ENCODE data around the gene FMN1. TPM values are rescaled to one million over a fixed set of nuclear protein-coding genes. Genes with fewer than 3 reads are reported as not detected.

Gene FMN1
- total and polyA plus RNA-seq, 10 of the 15 experiments (the other 5 are each of a cell fraction or from before 2014, with no cell fraction given) = 0.05 to 0.16 (median 0.08) TPM; not detected in 4

DNA sequence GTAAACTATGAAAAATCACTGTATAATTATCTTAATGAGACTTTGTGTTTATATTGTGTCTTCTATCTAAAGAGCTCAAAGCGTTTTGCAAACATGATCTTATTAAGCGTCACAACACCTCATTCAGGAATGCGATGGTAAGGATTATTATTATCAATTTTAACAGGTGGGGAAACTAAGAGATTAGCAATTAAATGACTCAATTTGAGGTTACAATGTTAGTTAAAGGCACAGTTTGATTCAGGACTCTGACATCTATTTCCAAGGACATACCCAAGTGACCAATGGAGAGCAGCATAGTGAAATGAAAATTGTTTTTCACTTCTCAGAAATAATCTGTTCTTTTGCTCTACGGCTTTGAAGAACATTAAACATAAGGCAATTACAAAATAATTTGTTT, 74.6 kb downstream of the FMN1 start (continued):
- TF ChIP-seq, protein P1, sequence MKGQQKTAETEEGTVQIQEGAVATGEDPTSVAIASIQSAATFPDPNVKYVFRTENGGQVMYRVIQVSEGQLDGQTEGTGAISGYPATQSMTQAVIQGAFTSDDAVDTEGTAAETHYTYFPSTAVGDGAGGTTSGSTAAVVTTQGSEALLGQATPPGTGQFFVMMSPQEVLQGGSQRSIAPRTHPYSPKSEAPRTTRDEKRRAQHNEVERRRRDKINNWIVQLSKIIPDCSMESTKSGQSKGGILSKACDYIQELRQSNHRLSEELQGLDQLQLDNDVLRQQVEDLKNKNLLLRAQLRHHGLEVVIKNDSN (IDR thresholded peaks at IDR 0.05; ENCODE audit: borderline replicate concordance, extremely low read length, insufficient read depth, low read depth, low read length) = no peak
- TF ChIP-seq HCFC1 (IDR thresholded peaks at IDR 0.05; ENCODE audit: low read length) (no peak), SUZ12 (IDR thresholded peaks at IDR 0.05; ENCODE audit: unreplicated experiment) (no peak)
- TF ChIP-seq, protein P2, sequence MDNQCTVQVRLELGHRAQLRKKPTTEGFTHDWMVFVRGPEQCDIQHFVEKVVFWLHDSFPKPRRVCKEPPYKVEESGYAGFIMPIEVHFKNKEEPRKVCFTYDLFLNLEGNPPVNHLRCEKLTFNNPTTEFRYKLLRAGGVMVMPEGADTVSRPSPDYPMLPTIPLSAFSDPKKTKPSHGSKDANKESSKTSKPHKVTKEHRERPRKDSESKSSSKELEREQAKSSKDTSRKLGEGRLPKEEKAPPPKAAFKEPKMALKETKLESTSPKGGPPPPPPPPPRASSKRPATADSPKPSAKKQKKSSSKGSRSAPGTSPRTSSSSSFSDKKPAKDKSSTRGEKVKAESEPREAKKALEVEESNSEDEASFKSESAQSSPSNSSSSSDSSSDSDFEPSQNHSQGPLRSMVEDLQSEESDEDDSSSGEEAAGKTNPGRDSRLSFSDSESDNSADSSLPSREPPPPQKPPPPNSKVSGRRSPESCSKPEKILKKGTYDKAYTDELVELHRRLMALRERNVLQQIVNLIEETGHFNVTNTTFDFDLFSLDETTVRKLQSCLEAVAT (IDR thresholded peaks at IDR 0.05) = no peak

DNA sequence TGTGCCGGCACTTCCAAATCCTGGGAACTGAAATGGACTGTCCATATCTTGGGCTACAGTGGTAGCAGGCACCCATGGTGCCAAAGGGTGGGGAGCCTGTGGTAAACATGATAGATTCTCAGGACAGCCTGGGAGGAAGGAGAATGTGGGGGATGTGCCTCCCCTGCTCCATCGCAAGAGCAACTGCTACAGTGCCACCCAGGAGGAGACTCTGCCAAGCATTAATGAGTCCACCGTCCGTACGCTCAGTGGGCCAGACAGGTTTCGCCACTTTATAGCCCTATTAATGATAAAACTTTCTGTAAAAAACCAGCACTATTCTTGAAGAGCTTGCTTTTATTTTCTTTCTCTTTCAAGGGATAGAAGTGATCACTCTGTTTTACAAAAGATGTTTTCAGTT, 75.2 kb downstream of the FMN1 start:
- no peak overlapping the region for H3K9ac ChIP-seq (ENCODE audit: control insufficient read depth, insufficient read depth, low read length)
- H3K36me3 ChIP-seq (ENCODE audit: control insufficient read depth in 2 of 2, insufficient read depth in 2 of 2, low read length in 1 of 2) = no peaks in the 10 kb centered on the region
- SMC1A ChIA-PET (ENCODE audit: uncharacterized antibody, unreplicated experiment) = no interaction called here
- no peak overlapping the region for H3K4me2 ChIP-seq (ENCODE audit: control insufficient read depth, insufficient read depth)
- no peak overlapping the region for H3K4me3 ChIP-seq
- intact Hi-C loops (cut with micrococcal nuclease; ENCODE audit: unreplicated experiment) (no loop called here), in situ Hi-C loops (cut with MboI) (no loop called here)
- no peaks in the 10 kb centered on the region for H3K79me2 ChIP-seq (ENCODE audit: control insufficient read depth, insufficient read depth, low read length)
- no peak for ATAC-seq
- H3K9me3 ChIP-seq (replicated peaks; ENCODE audit: control insufficient read depth, insufficient read depth, low read length) = no peaks in the 10 kb centered on the region
- H3K27me3 ChIP-seq (replicated peaks in 1 of 2; ENCODE audit: control insufficient read depth in 2 of 2, insufficient read depth in 2 of 2, low read length in 1 of 2) = no peaks in the 10 kb centered on the region; a peak in 1 of 4 replicates
- RAD21 ChIA-PET (ENCODE audit: unreplicated experiment) = no interaction called here
- CTCF ChIA-PET = interaction anchor here (0.8 kb wide), 2 partner anchors 97 to 174 kb away, joined by 3 read pairs; no protein-coding TSS in a partner anchor
- no peak overlapping the region for H2AFZ ChIP-seq (ENCODE audit: control insufficient read depth, low read depth, low read length)
- H3K4me1 ChIP-seq (ENCODE audit: control insufficient read depth, insufficient read depth, low read length) = no peaks in the 10 kb centered on the region
- POLR2A ChIA-PET = no interaction called here
- FAIRE-seq = no peak
- no peak for DNase-seq (ENCODE audit: low read depth, low spot score)
- 68% methylated on average over 6 of the region's 6 CpGs for WGBS (ENCODE audit: insufficient coverage, insufficient replicate concordance, low lambda C conversion rate, missing lambda C conversion rate)
- BruUV-seq (replicated peaks) = no TSS peak
- H4K20me1 ChIP-seq (ENCODE audit: control insufficient read depth, insufficient read depth) = no peaks in the 10 kb centered on the region
- H3K27ac ChIP-seq (ENCODE audit: control insufficient read depth, insufficient read depth) = no peak overlapping the region
- no peak for TF ChIP-seq STAT1 (conservative IDR thresholded peaks at IDR 0.05)
- TF ChIP-seq RAD21 (IDR thresholded peaks at IDR 0.05; ENCODE audit: insufficient read depth, low read depth, low read length) = no peak
- TF ChIP-seq POLR2AphosphoS2 (IDR thresholded peaks at IDR 0.05; ENCODE audit: low read depth, low read length) = no peak
- no peak for TF ChIP-seq ZNF622 (IDR thresholded peaks at IDR 0.05)
- no peak for TF ChIP-seq ZNF274 (IDR thresholded peaks at IDR 0.05; ENCODE audit: insufficient read depth, insufficient read length)
- no peak for TF ChIP-seq POU2F2 (IDR thresholded peaks at IDR 0.05; ENCODE audit: borderline replicate concordance, low read depth, low read length)
- no peak for TF ChIP-seq RB1 (IDR thresholded peaks at IDR 0.05; ENCODE audit: borderline replicate concordance)
- TF ChIP-seq PAX5 (IDR thresholded peaks at IDR 0.05; ENCODE audit: borderline replicate concordance, low read depth, low read length) = no peak
- no peak for TF ChIP-seq SIX5 (IDR thresholded peaks at IDR 0.05; ENCODE audit: low read depth, low read length, severe bottlenecking)
- TF ChIP-seq MTA3 (IDR thresholded peaks at IDR 0.05; ENCODE audit: borderline replicate concordance, low read length) = no peak
- TF ChIP-seq TCF3 (IDR thresholded peaks at IDR 0.05; ENCODE audit: borderline replicate concordance, insufficient read depth, low read depth, low read length) = no peak
- TF ChIP-seq TCF12 (IDR thresholded peaks at IDR 0.05; ENCODE audit: low read depth, low read length) = no peak
- TF ChIP-seq, protein P3, sequence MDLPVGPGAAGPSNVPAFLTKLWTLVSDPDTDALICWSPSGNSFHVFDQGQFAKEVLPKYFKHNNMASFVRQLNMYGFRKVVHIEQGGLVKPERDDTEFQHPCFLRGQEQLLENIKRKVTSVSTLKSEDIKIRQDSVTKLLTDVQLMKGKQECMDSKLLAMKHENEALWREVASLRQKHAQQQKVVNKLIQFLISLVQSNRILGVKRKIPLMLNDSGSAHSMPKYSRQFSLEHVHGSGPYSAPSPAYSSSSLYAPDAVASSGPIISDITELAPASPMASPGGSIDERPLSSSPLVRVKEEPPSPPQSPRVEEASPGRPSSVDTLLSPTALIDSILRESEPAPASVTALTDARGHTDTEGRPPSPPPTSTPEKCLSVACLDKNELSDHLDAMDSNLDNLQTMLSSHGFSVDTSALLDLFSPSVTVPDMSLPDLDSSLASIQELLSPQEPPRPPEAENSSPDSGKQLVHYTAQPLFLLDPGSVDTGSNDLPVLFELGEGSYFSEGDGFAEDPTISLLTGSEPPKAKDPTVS (IDR thresholded peaks at IDR 0.05; ENCODE audit: low read depth, low read length) = no peak
- no peak for TF ChIP-seq SUZ12 (IDR thresholded peaks at IDR 0.05; ENCODE audit: unreplicated experiment)
- no peak for TF ChIP-seq IKZF2 (IDR thresholded peaks at IDR 0.05)
- TF ChIP-seq, protein P4, sequence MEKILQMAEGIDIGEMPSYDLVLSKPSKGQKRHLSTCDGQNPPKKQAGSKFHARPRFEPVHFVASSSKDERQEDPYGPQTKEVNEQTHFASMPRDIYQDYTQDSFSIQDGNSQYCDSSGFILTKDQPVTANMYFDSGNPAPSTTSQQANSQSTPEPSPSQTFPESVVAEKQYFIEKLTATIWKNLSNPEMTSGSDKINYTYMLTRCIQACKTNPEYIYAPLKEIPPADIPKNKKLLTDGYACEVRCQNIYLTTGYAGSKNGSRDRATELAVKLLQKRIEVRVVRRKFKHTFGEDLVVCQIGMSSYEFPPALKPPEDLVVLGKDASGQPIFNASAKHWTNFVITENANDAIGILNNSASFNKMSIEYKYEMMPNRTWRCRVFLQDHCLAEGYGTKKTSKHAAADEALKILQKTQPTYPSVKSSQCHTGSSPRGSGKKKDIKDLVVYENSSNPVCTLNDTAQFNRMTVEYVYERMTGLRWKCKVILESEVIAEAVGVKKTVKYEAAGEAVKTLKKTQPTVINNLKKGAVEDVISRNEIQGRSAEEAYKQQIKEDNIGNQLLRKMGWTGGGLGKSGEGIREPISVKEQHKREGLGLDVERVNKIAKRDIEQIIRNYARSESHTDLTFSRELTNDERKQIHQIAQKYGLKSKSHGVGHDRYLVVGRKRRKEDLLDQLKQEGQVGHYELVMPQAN (conservative IDR thresholded peaks at IDR 0.05) = no peak

Data from GM12878 (cell line).